ENCODE data around the gene ZNF32.
"Not testable (repeated sequence)": the region's sequence is repeated elsewhere in the genome, so short reads cannot be mapped to it uniquely, and the experiment has no call there.

The ZNF32 gene

DNA sequence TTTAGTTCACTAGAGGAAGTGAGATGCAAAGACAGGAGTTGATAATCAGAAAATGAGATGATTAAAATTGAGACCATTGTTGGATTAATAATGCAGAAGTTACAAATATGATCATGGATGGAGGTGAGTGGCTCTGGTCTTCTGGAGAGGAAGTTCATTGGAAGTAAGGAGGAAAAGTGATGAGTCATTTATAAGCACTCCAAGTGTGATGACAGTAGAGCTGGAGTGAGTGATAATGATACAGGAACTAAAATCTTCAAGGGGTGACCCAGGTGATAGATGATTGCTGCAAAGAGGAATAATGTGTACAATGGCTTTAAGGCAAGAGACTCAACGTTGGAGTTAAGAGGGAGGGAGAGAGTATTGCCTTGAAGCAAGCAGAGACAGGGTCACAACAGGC, 20.7 kb downstream of the ZNF32 start:
- DNase-seq: no peak

DNA sequence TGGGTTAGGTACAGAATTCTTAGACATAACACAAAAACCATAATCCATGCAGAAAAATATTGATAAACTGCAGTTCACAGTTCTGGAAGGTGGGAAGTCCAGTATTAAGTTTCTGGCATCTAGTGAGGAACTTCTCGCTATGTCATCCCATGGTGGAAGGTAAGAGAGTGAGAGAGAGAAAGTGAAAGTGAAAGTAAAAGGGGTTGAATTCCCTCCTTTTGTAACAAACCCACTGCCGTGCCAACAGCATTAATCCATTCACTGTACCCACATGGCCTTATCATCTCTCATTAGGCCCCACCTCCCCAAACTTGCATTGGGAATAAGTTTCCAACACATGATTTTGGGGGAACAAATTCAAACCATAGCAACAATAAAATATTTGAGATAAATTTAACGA, 25.3 kb downstream of the ZNF32 start:
- no peak for DNase-seq

DNA sequence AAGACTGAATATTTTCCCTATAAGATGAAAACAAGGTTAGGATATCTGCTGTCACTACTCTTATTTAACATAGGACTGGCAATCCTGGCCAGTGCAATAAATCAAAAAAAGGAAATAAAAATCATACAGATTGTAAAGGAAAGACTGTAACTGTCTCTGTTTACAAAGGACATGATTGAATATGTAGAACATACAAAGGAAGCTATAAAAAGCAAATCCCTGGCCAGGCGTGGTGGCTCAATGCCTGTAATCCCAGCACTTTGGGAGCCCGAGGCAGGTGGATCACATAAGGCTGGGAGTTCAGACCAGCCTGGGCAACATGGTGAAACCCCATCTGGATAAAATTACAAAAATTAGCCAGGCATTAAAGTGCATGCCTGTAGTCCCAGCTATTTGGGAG, 26.6 kb downstream of the ZNF32 start:
- no peak for DNase-seq

DNA sequence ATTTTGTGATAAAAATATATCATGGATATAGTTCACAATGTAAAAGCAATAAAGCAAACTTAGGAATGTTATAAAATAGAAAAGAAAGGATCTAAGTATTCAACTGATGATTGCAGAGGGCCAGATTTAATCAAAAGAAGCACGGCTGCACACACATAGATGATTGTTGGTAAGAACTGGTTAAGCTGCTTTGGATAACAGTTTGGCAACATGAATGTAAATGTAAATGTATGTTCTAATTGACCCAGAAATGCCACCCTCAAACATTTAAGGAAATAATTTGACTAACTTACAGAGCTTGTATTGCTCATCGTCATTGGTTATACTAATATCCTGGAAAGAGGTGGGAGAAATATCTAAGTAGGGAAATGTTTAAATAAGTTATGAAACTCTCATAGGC, 29.3 kb downstream of the ZNF32 start:
- no peak for DNase-seq

DNA sequence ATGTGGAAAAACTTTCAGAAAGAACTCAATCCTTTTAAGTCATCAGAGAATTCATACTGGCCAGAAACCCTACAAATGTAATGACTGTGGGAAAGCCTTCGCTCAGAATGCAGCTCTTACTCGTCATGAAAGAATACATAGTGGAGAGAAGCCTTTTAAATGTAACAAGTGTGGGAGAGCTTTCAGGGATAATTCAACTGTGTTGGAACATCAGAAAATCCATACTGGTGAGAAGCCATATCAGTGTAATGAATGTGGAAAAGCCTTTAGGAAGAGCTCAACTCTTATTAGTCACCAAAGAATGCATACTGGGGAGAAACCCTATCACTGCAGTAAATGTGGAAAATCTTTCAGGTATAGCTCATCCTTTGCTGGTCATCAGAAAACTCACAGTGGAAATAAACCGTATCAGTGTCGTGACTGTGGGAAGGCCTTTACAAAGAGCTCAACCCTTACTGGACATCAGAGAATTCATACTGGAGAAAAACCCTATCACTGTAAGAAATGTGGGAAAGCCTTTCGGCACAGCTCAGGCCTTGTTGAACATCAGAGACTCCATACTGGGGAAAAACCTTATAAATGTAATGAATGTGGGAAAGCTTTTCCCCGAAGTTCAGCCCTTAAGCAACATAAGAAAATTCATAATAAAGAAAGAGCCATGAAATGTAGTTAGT, 31.8 kb downstream of the ZNF32 start:
- no peak for DNase-seq

DNA sequence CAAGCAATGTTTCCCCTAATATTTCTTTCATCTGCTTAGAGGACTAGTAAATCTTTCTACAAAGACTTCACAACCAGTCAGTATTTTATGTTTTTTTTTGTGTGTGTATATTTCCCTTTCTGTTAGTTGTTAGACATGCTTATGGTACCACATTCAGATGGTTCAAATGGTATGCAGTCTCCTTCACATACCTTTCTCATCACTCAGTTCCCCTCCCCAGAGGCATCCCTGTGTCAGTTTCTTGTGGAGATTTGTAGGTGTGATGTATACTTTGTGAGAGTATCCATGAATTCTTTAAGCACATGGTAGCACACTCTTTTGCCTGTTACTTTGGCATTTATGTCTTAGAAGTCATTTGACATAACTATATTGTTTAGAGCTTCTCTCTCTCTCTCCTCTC, 38.0 kb downstream of the ZNF32 start:
- DNase-seq: no peak

DNA sequence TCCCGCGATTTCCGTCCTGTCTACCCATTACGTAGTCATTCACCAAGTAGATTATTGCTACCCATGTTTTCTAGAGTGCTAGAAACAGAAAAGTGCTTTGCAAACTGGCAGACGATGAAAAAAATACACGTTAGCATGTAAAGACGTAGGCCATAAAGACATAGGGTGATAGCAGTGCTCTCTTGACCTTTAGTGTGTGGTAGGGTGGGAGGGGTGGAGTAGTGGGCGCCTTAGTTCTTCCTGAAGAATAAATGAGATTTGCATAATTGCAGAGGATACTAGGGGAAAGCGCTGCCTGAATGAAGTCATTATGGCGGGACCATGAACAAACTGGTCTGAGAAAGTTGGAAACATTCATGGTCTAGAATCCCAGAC, 41.5 kb downstream of the ZNF32 start:
- DNase-seq: no peak

DNA sequence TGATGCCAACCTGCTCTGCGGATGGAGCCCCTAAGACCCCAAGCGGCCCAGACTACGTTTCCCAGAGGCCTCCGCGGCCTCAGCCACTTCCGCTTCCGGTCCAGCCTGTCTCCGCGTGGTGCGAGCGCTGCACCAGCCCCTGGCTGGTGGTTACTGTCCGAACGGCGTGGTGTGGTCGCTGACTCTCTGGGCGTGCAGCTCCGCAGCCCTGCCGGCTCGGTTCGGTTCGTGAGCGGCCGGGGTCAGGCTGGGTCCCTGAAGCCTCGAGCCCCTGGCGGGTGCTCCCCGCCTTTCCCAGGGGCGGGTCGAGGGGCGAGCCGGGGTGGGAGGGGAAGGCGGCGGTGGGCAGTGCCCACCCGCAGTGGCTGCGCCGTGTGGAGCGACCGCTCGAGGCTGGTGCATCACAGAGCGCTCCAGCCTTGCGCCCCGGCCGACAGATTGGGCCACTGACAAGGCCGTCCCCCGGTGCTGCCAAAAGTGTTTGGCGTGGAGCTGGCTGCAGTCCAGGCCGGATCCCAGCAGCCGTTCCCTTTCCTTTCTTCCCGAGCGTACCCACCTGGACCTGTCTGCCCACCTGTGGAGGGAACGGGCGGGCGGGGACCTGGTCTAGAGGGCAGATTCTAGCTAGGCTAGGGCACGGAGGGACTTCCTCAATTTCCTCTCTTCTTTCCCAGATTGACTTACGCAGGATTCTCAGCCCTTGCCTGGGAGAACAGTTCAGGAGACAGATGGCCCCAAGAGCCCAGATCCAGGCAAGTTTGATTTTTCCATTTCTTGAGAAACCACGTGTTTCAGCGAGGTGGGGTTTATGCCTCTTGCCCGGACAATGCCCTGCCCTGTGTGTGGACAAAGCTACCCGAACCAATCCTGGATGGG, 42.1 kb downstream of the ZNF32 start, which contains the start of gene ZNF485:
Gene ZNF485 (plus strand): TSS at position 116 of the 876 bp plus-strand sequence. CDS start 613 bp downstream, at position 729.
- peak; percentile 43 for DNase-seq

DNA sequence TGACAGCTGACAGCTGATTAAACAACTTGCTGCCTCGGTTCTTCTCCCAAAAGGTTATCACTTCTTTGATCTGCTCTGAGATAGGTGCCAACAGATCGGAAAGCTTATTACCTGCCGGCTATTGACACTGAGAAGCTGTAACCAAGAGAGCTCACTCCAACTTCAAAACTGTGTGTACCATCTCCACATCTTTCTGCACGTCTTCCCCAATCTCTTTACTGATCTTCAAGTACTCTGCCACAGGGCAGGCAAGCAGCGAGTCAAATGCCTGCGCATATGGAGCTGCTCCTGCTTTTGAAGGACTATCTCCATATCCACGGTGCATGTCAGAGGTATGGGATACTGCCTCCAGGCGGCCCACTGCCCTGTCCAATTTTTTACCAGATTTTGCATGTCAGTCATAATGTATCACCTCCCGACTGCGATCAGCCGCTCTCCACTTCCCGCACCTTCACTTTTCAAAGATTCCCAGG, 42.8 kb downstream of the ZNF32 start:
- DNase-seq: no peak

DNA sequence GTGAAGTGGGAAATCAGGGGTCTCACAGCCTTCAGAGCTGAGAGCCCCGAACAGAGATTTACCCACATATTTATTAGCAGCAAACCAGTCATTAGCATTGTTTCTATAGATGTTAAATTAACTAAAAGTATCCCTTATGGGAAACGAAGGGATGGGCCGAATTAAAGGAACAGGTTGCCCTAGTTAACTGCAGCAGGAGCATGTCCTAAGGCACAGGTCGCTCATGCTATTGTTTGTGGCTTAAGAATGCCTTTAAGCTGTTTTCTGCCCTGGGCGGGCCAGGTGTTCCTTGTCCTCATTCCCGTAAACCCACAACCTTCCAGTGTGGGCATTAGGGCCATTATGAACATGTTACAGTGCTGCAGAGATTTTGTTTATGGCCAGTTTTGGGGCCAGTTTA, 47.1 kb downstream of the ZNF32 start:
- DNase-seq: not testable (repeated sequence)

DNA sequence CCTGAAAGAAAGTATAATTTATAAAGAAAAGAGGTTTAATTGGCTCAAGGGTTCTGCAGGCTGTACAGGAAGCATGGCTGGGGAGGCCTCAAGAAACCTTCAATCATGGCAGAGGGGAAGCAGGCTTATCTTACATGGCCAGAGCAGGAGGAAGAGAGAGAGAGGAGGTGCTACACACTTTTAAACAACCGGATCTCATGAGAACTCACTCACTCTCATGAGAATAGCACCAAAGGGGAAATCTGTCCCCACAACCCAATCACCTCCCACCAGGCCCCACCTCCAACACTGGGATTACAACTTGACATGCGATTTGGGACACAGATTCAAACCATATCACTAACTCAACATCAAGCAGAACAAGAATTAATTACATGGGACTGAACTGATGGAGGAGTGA, 49.3 kb downstream of the ZNF32 start:
- DNase-seq: no peak

DNA sequence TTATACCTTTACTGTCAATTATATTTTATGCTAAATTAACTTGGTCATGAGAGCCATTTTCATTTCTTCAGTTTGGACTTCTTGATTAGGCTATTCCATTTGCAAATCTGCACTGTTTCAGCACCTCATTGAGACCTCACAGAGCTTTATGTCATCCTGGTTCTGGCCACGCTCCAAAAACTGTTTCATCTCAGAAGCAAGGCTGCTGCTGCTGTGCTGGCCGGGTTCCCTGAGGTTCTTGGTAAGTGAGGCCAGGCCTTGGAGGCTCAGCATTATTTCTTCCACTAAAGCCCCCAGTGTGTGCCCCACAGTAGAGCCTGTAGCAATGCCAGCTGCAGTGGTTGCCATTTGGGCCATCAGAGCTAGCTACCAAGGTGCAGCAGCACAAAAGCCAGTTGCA, 50.2 kb downstream of the ZNF32 start:
- no peak for DNase-seq

DNA sequence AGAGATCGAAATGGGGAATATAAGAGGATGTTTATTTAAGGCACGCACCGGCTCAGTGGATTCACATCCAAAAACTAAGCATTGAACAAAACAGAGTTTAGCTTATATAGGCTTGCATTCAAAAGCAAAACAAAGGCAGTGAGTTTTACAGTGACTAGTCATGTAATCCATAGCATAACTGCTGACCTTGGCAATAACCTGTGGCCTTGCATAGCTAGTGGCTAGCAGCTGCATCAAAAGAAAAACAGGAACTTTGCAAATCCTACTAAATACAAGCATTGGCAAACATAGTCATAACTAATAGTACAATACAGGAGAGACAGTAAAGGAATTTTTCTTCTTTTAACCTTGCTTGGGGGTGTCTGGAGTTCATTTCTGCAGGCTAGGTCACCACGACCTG, 52.1 kb downstream of the ZNF32 start:
- DNase-seq: no peak

DNA sequence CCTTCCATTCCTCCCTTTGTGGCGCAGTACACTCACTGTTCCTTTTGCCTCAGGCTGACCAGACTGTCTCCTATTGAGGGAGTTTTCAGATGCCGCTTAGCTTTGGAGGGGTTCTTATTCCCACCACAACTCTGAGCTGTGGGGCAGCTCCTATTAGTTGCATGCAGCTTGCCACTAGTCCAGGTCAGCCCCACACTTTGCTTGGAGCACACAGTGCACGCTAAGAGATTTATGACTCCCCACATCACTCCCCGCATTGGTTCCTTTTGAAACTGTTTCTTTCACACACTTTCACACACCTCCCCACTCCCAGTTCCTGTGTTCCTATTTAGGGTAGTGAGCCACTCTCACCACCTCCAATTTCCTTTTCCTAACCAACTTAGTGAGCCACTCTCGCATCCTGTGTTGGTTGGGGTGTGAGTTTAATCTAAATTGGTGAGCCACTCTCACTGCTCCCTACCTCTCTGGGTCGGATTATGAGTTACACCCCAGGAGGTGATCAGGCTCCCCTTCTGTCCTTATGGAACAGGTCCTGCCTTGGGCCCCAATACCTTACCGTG, 52.9 kb downstream of the ZNF32 start:
- DNase-seq: no peak

DNA sequence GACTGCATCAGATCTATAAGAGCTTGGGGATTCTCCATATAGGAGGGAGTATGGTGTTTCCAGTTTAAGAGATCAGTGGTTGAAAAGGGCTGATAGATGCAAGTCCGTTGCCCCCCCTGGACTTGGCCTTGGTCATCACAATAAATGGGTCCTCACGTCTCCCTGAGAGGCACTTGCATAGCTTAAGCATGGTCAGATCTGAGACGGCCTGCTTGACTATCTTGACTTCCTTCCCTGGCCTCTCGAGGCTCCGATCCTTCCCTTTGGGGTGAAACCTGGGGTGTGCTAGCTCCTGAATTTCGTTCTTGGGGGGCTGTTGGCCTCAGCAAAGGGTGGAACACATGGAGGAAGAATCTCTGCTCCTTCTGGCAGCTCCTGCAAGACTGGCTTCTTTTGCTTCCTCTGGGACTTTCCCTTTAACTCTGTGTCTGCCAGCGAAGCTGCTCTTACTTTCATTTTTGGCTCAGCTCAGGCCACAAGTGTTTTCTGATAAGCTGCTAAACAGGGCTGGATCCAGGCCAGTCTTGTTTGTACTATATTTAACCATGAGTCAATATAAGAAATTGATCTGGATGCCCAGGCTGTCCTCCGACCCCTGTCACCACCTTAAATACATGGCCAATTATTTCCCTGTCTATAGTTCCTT, 53.6 kb downstream of the ZNF32 start:
- DNase-seq: no peak
